HEK293 (cell line): Measurements from ENCODE around the gene LCAT.

ENCODE experiments used
- CTCF ChIA-PET: fragments of 350-600 bp; formaldehyde crosslinking; extraction: SDS; loops from one replicate; lab custom pipeline; 2021; ENCODE audit warnings: antibody characterized with exemption; lab: Yijun Ruan, JAX
- POLR2A ChIA-PET: fragments of 300-600 bp; formaldehyde crosslinking; extraction: SDS; loops from one replicate; lab custom pipeline; 2020; ENCODE audit warnings: antibody characterized with exemption, inconsistent platforms; lab: Yijun Ruan, JAX
- H3K27ac ChIP-seq: fragments of 200-500 bp; sonication (Bioruptor generic); 2 replicates; pipeline ENCODE4 v1.5.1; 2014; ENCODE audit warnings: low read depth, low read length, control low read depth, inconsistent platforms; ENCODE audit errors: extremely low read depth
- H3K36me3 ChIP-seq, 2 experiments: fragments of 200-500 bp in 1 of 2; sonication (Bioruptor generic) in 1 of 2; 1 replicate in 1 of 2; 2 replicates in 1 of 2; pipeline ENCODE4 v1.5.1; 2014 to 2017; ENCODE audit warnings: inconsistent platforms in 2 of 2, low read length in 2 of 2; ENCODE audit not compliant: control insufficient read depth in 2 of 2, insufficient read depth in 1 of 2
- H3K4me1 ChIP-seq: fragments of 200-500 bp; sonication (Bioruptor generic); 2 replicates; pipeline ENCODE4 v1.5.1; 2014; ENCODE audit warnings: mild to moderate bottlenecking, low read length, inconsistent platforms; ENCODE audit not compliant: control insufficient read depth, insufficient read depth
- H3K4me3 ChIP-seq: 2 replicates; pipeline ENCODE4 v1.5.1; 2011; ENCODE audit warnings: low read depth, mild to moderate bottlenecking, control low read depth, low read length, moderate library complexity
- H3K9me3 ChIP-seq: fragments of 200-500 bp; sonication (Bioruptor generic); 2 replicates; pipeline ENCODE4 v1.5.1; 2014; ENCODE audit warnings: low read depth, low read length, inconsistent platforms; ENCODE audit not compliant: control insufficient read depth, insufficient read depth
- FEZF1 ChIP-seq: fragments of 450-650 bp; formaldehyde crosslinking; IDR thresholded peaks from 2 replicates; pipeline ENCODE4 v1.5.1; 2016; ENCODE audit warnings: missing biosample characterization, missing genetic modification characterization
- HOXC10 ChIP-seq: sonication (generic); formaldehyde crosslinking; IDR thresholded peaks from 2 replicates; pipeline ENCODE4 v1.8.1; 2023; ENCODE audit warnings: mild to moderate bottlenecking, missing genetic modification reagents
- REST ChIP-seq: fragments of 450-650 bp; formaldehyde crosslinking; IDR thresholded peaks from 2 replicates; pipeline ENCODE4 v1.5.1; 2016; ENCODE audit warnings: missing biosample characterization, missing genetic modification characterization
- SCRT2 ChIP-seq: fragments of 450-650 bp; formaldehyde crosslinking; IDR thresholded peaks from 2 replicates; pipeline ENCODE4 v1.5.1; 2016; ENCODE audit warnings: missing biosample characterization, missing genetic modification characterization
- WT1 ChIP-seq: fragments of 450-650 bp; formaldehyde crosslinking; IDR thresholded peaks from 2 replicates; pipeline ENCODE4 v1.5.1; 2016; ENCODE audit warnings: missing biosample characterization, missing genetic modification characterization
- ZBTB1 ChIP-seq: fragments of 450-650 bp; formaldehyde crosslinking; IDR thresholded peaks from 2 replicates; pipeline ENCODE4 v1.5.1; 2016; ENCODE audit warnings: missing biosample characterization, missing genetic modification characterization
- ZEB2 ChIP-seq: fragments of 450-650 bp; formaldehyde crosslinking; IDR thresholded peaks from 2 replicates; pipeline ENCODE4 v1.5.1; 2016; ENCODE audit warnings: missing biosample characterization, missing genetic modification characterization
- ZFP37 ChIP-seq: fragments of 450-650 bp; formaldehyde crosslinking; IDR thresholded peaks from 2 replicates; pipeline ENCODE4 v1.5.1; 2016; ENCODE audit warnings: missing biosample characterization, missing genetic modification characterization
- ZFP41 ChIP-seq: fragments of 450-650 bp; formaldehyde crosslinking; IDR thresholded peaks from 2 replicates; pipeline ENCODE4 v1.5.1; 2016; ENCODE audit warnings: missing biosample characterization, missing genetic modification characterization, borderline replicate concordance
- ZNF138 ChIP-seq: fragments of 450-650 bp; formaldehyde crosslinking; IDR thresholded peaks from 2 replicates; pipeline ENCODE4 v1.5.1; 2016; ENCODE audit warnings: missing biosample characterization, missing genetic modification characterization, borderline replicate concordance
- ZNF146 ChIP-seq: fragments of 450-650 bp; formaldehyde crosslinking; IDR thresholded peaks from 2 replicates; pipeline ENCODE4 v1.5.1; 2016; ENCODE audit warnings: missing biosample characterization, missing genetic modification characterization
- ZNF2 ChIP-seq: fragments of 450-650 bp; formaldehyde crosslinking; IDR thresholded peaks from 2 replicates; pipeline ENCODE4 v1.5.1; 2016; ENCODE audit warnings: missing biosample characterization, missing genetic modification characterization
- ZNF292 ChIP-seq: fragments of 450-650 bp; formaldehyde crosslinking; IDR thresholded peaks from 2 replicates; pipeline ENCODE4 v1.5.1; 2016; ENCODE audit warnings: low read depth, missing biosample characterization, missing genetic modification characterization, borderline replicate concordance
- ZNF324 ChIP-seq: fragments of 450-650 bp; formaldehyde crosslinking; IDR thresholded peaks from 2 replicates; pipeline ENCODE4 v1.5.1; 2016; ENCODE audit warnings: missing biosample characterization, missing genetic modification characterization
- ZNF341 ChIP-seq: fragments of 450-650 bp; formaldehyde crosslinking; IDR thresholded peaks from 2 replicates; pipeline ENCODE4; 2016; ENCODE audit warnings: low read depth, missing biosample characterization, missing genetic modification characterization
- ZNF350 ChIP-seq: fragments of 450-650 bp; formaldehyde crosslinking; IDR thresholded peaks from 2 replicates; pipeline ENCODE4 v1.5.0; 2017; ENCODE audit warnings: missing biosample characterization, mild to moderate bottlenecking, missing genetic modification characterization
- ZNF404 ChIP-seq: fragments of 450-650 bp; formaldehyde crosslinking; IDR thresholded peaks from 2 replicates; pipeline ENCODE4 v1.5.1; 2017; ENCODE audit warnings: missing biosample characterization, missing genetic modification characterization
- ZNF433 ChIP-seq: fragments of 450-650 bp; formaldehyde crosslinking; IDR thresholded peaks from 2 replicates; pipeline ENCODE4 v1.5.1; 2016; ENCODE audit warnings: missing biosample characterization, missing genetic modification characterization, low read depth
- ZNF544 ChIP-seq: fragments of 450-650 bp; formaldehyde crosslinking; IDR thresholded peaks from 2 replicates; pipeline ENCODE4 v1.5.0; 2017; ENCODE audit warnings: missing biosample characterization, missing genetic modification characterization
- ZNF600 ChIP-seq: fragments of 450-650 bp; formaldehyde crosslinking; IDR thresholded peaks from 2 replicates; pipeline ENCODE4 v1.5.1; 2016; ENCODE audit warnings: missing biosample characterization, missing genetic modification characterization
- ZNF747 ChIP-seq: fragments of 450-650 bp; formaldehyde crosslinking; IDR thresholded peaks from 2 replicates; pipeline ENCODE4 v1.5.1; 2016; ENCODE audit warnings: missing biosample characterization, missing genetic modification characterization

Gene LCAT

GRCh38 chr16:67982011-67982696, 38.2 kb upstream of the LCAT start:
- no peak overlapping the region for H3K27ac ChIP-seq
- POLR2A ChIA-PET = interaction anchor here (1.6 kb wide), 1 partner anchor 16 kb away, joined by 6 read pairs; no protein-coding TSS in a partner anchor
- no peak overlapping the region for H3K4me3 ChIP-seq
- no peaks in the 10 kb centered on the region for H3K36me3 ChIP-seq
- CTCF ChIA-PET = interaction anchor here (0.6 to 1.0 kb wide), 5 partner anchors 39 to 821 kb away, joined by 3 to 5 read pairs (median 3); no protein-coding TSS in a partner anchor
- TF ChIP-seq ZNF544 = no peak
- no peak for TF ChIP-seq REST (tag by site-specific recombination)
- H3K9me3 ChIP-seq = no peaks in the 10 kb centered on the region
- H3K4me1 ChIP-seq = no peaks in the 10 kb centered on the region

DNA sequence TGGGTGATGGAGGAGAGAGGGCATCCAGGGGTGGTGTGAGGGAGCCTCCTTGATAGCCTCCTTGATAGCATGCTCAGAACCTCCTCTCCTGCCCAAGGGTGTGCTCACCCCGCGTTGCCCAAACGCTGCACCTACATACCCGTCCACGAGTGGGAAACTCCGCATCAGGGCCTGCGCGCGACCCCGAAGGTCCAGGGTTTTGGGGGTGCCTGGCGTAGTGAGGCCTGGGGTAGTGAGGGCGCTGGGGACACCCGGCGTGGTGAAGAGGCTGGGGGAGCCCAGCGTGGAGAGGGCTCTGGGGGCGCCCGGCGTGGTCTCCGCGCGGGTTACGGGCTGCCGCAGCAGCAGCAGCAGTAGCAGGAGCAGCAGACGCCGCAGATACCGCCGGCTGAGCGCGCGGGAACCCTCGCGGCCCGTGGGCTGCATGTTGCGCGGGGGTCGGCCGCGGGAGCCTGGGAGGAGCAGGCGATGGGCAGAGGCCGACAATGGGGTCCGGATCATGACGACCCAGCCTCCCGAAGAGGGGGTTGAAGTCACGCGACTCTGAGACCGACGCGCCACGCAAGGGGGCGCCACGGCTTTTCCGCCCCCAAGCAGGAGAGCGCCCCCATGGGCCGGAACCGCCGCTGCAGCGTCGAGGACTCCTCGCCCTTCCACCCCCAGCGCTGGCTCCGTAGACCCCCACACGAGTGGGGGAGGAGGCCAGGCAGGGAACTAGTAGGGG, 36.2 kb upstream of the LCAT start, which contains the start of gene DPEP3:
Gene DPEP3, minus strand, starts transcription at position 545 of the 724 bp plus-strand sequence. Its CDS starts 119 bp downstream, at position 426.
- ChIA-PET POLR2A (no interaction called here), CTCF (interaction anchor here (1.4 kb wide), 1 partner anchor 12 kb away, joined by 5 read pairs; no protein-coding TSS in a partner anchor)
- TF ChIP-seq HOXC10 (no peak), ZNF350 (no peak), WT1 (no peak), ZNF404 (tag by site-specific recombination) (no peak), ZNF146 (no peak), SCRT2 (tag by site-specific recombination) (no peak)
- H3K36me3 ChIP-seq = no peaks in the 10 kb centered on the region
- no peak within 1 kb of the TSS for H3K4me3 ChIP-seq
- H3K9me3 ChIP-seq = no peaks in the 10 kb centered on the region
- H3K4me1 ChIP-seq = no peaks in the 10 kb centered on the region
- H3K27ac ChIP-seq = no peak within 1 kb of the TSS

GRCh38 chr16:67977469-67978227, 33.7 kb upstream of the LCAT start:
- Histone ChIP-seq H3K4me1 (no peaks in the 10 kb centered on the region), H3K4me3 (no peak overlapping the region), H3K36me3 (no peaks in the 10 kb centered on the region), H3K27ac (no peak overlapping the region), H3K9me3 (no peaks in the 10 kb centered on the region)
- ChIA-PET CTCF (interaction anchor here (0.7 kb wide), 1 partner anchor 86 kb away, joined by 3 read pairs; no protein-coding TSS in a partner anchor), POLR2A (interaction anchor here (0.6 kb wide), 2 partner anchors 21 to 443 kb away, joined by 5 to 6 read pairs; no protein-coding TSS in a partner anchor)
- no peak for TF ChIP-seq ZNF2
- TF ChIP-seq ZNF138 (tag by site-specific recombination) = no peak
- no peak for TF ChIP-seq ZFP41
- no peak for TF ChIP-seq ZNF324 (tag by site-specific recombination)
- no peak for TF ChIP-seq ZEB2
- no peak for TF ChIP-seq ZNF747 (tag by site-specific recombination)
- no peak for TF ChIP-seq ZNF600 (tag by site-specific recombination)
- no peak for TF ChIP-seq ZNF341 (tag by site-specific recombination)
- TF ChIP-seq ZNF292 = no peak
- TF ChIP-seq ZFP37 (tag by site-specific recombination) = no peak
- TF ChIP-seq ZNF433 (tag by site-specific recombination) = no peak
- TF ChIP-seq FEZF1 (tag by site-specific recombination) = no peak
- no peak for TF ChIP-seq ZBTB1
